Tibial nerve (tissue), 4 donors: ENCODE data around the gene RBCK1. TPM values are rescaled to one million over a fixed set of nuclear protein-coding genes. Genes with fewer than 3 reads are reported as not detected.

ENCODE experiments used
- DNase-seq, 2 donors: peaks; one replicate each; pipeline ENCODE4 v3.0.0-alpha.2; 2019; ENCODE audit warnings: low spot score in 2 of 2
- H3K27ac ChIP-seq, 4 donors: fragments of 200-600 bp; sonication (generic) in 3 of 4; one replicate each; pipeline ENCODE4 v1.5.1; 2017 to 2019; ENCODE audit warnings: mild to moderate bottlenecking in 1 of 4
- H3K27me3 ChIP-seq, 2 donors: fragments of 200-600 bp; sonication (generic) in 1 of 2; one replicate each; pipeline versions ENCODE4 v1.5.1 to v1.6.0; 2017 to 2019
- H3K36me3 ChIP-seq, 3 donors: fragments of 200-600 bp; sonication (generic); one replicate each; pipeline ENCODE4 v1.5.1; 2018 to 2019
- H3K4me1 ChIP-seq, 4 donors: fragments of 200-600 bp; sonication (generic) in 3 of 4; one replicate each; pipeline ENCODE4 v1.5.1; 2017 to 2019
- H3K4me3 ChIP-seq, 4 donors: fragments of 200-600 bp; sonication (generic) in 3 of 4; one replicate each; pipeline ENCODE4 v1.5.1; 2017 to 2019; ENCODE audit warnings: mild to moderate bottlenecking in 1 of 4, moderate library complexity in 1 of 4
- H3K9me3 ChIP-seq, 4 donors: fragments of 200-600 bp; sonication (generic) in 3 of 4; one replicate each; pipeline ENCODE4 v1.5.1; 2017 to 2019
- EP300 ChIP-seq, 2 donors: sonication (generic); formaldehyde crosslinking; IDR thresholded peaks; one replicate each; pipeline ENCODE4 v1.6.1; 2017; ENCODE audit warnings: antibody characterized with exemption in 2 of 2, mild to moderate bottlenecking in 1 of 2
- POLR2A ChIP-seq, 2 donors: fragments of 450-650 bp; IDR thresholded peaks; one replicate each; pipeline ENCODE4 v1.6.1; 2017; ENCODE audit warnings: antibody characterized with exemption in 2 of 2, mild to moderate bottlenecking in 2 of 2, moderate library complexity in 2 of 2
- WGBS, 2 donors: methylation state at CpG; one replicate each; pipeline ENCODE4 v1.1.5; 2018; 5-methylcytosine and 5-hydroxymethylcytosine counted together
- total RNA-seq, 4 donors: library from RNA; depleted of rRNA; stranded (reverse); fragments of >200 nt; gene quantifications; one replicate each; pipeline ENCODE4 v1.1.0, GENCODE V29; 2016
- TF ChIP-seq, protein P1 (sequence below), 5 experiments: fragments of 200-600 bp in 3 of 5; fragments of 450-650 bp in 2 of 5; sonication (generic) in 3 of 5; IDR thresholded peaks; one replicate each; pipeline ENCODE4 v1.5.1; 2016 to 2019; ENCODE audit warnings: antibody characterized with exemption in 5 of 5, mild to moderate bottlenecking in 3 of 5, moderate library complexity in 2 of 5

The RBCK1 gene
- total RNA-seq, 4 donors from 2014 or later, result 93.5 to 149 (median 118) TPM

DNA sequence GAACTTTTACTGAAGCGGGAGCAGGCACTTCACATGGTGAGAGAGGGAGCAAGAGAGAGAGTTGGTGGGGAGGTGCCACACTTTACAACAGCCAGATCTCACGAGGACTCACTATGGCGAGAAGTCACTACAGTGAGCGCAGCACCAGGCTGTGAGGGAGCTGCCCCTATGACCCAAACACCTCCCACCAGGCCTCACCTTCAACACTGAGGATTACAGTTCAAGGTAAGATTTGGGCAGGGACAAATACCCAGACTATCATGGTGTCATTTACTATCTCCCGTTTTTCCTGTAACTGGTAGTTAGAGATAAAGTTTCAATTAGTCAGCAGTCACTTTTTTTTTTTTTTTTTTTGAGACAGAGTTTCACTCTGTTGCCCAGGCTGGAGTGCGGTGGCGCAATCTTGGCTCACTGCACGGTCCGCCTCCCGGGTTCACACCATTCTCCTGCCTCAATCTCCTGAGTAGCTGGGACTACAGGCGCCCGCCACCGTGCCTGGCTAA lies 7.8 kb downstream of the RBCK1 start:
- 87 to 88% methylated on average over 13 of the region's 13 CpGs for WGBS, 2 donors
- Histone ChIP-seq H3K9me3 (no peaks in the 10 kb centered on the region), H3K27ac (no peak overlapping the region), H3K4me3 (no peak overlapping the region), H3K27me3 (no peaks in the 10 kb centered on the region), H3K36me3 (peaks cover 0 to 63% (median 12%) of the 10 kb centered on the region in 3 donors), H3K4me1 (peaks cover 0 to under 1% (median 0%) of the 10 kb centered on the region in 4 donors)
- no peak for DNase-seq
- TF ChIP-seq EP300 (IDR thresholded peaks at IDR 0.05) (no peak), POLR2A (IDR thresholded peaks at IDR 0.05) (no peak)
- TF ChIP-seq, protein P1, sequence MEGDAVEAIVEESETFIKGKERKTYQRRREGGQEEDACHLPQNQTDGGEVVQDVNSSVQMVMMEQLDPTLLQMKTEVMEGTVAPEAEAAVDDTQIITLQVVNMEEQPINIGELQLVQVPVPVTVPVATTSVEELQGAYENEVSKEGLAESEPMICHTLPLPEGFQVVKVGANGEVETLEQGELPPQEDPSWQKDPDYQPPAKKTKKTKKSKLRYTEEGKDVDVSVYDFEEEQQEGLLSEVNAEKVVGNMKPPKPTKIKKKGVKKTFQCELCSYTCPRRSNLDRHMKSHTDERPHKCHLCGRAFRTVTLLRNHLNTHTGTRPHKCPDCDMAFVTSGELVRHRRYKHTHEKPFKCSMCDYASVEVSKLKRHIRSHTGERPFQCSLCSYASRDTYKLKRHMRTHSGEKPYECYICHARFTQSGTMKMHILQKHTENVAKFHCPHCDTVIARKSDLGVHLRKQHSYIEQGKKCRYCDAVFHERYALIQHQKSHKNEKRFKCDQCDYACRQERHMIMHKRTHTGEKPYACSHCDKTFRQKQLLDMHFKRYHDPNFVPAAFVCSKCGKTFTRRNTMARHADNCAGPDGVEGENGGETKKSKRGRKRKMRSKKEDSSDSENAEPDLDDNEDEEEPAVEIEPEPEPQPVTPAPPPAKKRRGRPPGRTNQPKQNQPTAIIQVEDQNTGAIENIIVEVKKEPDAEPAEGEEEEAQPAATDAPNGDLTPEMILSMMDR (IDR thresholded peaks at IDR 0.05), result no peak

DNA sequence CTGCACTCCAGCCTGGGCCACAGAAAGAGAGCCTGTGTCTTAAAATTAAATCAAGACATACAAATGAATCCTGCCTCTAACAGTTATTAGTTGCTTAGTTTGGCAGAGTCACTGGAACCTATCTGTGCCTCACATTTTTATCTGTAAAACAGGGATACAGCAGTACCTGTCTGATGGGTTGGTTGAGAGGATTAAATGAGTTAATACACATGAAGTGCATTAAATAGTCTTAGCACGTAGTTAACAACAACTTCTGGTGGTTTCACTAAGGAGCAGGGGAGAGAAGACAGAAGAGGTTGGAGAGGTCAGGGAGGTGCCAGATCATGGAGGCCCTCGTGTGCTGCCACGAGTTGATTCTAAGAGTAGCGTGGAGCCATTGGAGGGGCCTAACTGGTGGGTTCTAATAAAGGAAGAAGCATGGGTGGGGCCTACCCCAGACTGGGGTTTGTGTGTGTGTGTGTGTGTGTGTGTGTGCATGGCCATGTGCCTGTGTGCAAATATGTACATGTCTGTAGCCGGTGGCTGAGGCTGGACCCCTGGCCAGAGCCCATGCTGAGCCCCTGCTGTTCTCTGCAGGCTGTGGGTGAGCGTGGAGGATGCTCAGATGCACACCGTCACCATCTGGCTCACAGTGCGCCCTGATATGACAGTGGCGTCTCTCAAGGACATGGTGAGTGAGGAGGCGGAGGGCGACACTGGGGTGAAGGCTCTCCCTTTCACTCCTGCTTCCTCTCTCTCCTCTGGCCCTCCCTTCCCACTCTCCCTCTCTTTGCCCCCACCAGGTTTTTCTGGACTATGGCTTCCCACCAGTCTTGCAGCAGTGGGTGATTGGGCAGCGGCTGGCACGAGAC lies 9.1 kb downstream of the RBCK1 start:
- 78 to 81% methylated on average over 13 of the region's 13 CpGs for WGBS, 2 donors
- H3K9me3 ChIP-seq, result no peaks in the 10 kb centered on the region
- H3K27ac ChIP-seq, result no peak overlapping the region
- TF ChIP-seq, protein P1 (IDR thresholded peaks at IDR 0.05), result no peak
- TF ChIP-seq EP300 (IDR thresholded peaks at IDR 0.05) (no peak), POLR2A (IDR thresholded peaks at IDR 0.05) (no peak)
- no peaks in the 10 kb centered on the region for H3K27me3 ChIP-seq
- DNase-seq, result no peak
- peaks cover 0 to 63% (median 15%) of the 10 kb centered on the region in 3 donors for H3K36me3 ChIP-seq
- no peaks in the 10 kb centered on the region for H3K4me1 ChIP-seq
- no peak overlapping the region for H3K4me3 ChIP-seq

DNA sequence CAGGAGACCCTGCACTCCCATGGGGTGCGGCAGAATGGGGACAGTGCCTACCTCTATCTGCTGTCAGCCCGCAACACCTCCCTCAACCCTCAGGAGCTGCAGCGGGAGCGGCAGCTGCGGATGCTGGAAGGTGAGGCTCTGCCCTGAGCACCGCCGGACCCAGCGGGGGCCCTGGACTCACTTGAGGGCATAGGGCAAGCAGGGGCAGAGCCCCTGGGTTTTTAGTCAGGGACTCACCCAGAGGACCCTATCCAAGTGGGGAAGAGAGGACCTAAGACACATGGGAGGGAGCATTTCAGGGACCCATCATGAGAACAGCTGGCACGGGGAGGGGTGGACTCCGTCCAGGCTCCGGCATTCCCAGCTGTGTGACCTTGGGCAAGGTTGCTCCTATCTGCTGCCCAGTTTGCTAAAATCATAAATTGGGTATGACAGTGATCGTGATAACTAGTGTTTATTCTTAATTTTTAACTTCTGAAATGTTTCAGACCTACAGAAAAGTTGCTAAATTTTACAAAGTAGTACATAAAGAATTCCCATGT lies 9.8 kb downstream of the RBCK1 start:
- no peak for DNase-seq
- no peaks in the 10 kb centered on the region for H3K9me3 ChIP-seq
- H3K36me3 ChIP-seq, result peaks cover 0 to 66% (median 15%) of the 10 kb centered on the region in 3 donors
- no peaks in the 10 kb centered on the region for H3K27me3 ChIP-seq
- WGBS, 2 donors, result 90 to 92% methylated on average over 10 to 12 of the region's 12 CpGs
- TF ChIP-seq, protein P1 (IDR thresholded peaks at IDR 0.05), result no peak
- TF ChIP-seq EP300 (IDR thresholded peaks at IDR 0.05), result no peak
- H3K4me1 ChIP-seq, result no peaks in the 10 kb centered on the region
- no peak overlapping the region for H3K4me3 ChIP-seq
- no peak overlapping the region for H3K27ac ChIP-seq

DNA sequence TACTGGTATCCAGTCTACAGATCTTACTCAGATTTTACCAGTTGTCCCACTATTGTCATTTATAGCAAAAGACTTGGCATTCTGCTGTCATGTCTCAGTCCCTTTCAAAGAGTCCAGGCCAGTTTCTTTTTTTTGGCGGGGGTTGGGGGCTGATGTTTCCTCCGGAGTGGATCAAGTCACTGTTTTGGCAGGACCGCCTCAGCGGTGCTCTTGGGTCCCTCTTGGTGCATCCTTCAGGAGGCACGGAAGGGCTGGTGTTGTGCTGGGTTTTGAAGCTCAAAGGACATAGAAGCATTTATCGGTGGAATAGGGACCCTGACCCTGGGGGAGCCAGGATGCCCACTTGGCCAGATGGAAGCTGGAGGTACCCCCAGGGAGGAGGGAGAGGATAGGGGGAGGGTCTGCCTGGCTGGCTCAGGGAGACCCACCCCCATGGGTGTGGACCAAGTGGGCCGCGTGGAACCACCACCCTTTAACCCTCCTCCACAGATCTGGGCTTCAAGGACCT lies 10.8 kb downstream of the RBCK1 start:
- TF ChIP-seq EP300 (IDR thresholded peaks at IDR 0.05) (no peak), POLR2A (IDR thresholded peaks at IDR 0.05) (no peak)
- TF ChIP-seq, protein P1 (IDR thresholded peaks at IDR 0.05), result no peak
- Histone ChIP-seq H3K4me3 (no peak overlapping the region), H3K36me3 (peaks cover 0 to 77% (median 15%) of the 10 kb centered on the region in 3 donors), H3K4me1 (no peaks in the 10 kb centered on the region), H3K9me3 (no peaks in the 10 kb centered on the region), H3K27ac (no peak overlapping the region), H3K27me3 (no peaks in the 10 kb centered on the region)
- 90 to 93% methylated on average over 6 to 8 of the region's 8 CpGs for WGBS, 2 donors
- DNase-seq, result no peak
